Panc1 (cell line): ENCODE measurements around the gene CLCN1. TPM values are rescaled to one million over a fixed set of nuclear protein-coding genes. Genes with fewer than 3 reads are reported as not detected.
A peak's percentile ranks its signal among the peaks of the same experiment; 100 is the strongest.

Source experiments
- ATAC-seq: fragments of 200-7000 bp; cut with Tn5 transposase; 2 replicates; pipeline ENCODE4 v1.9.1; 2020; ENCODE audit warnings: mild to moderate bottlenecking, moderate library complexity
- BruUV-seq: library from RNA; stranded (reverse); fragments of 400-500 nt; replicated peaks from 2 replicates; lab custom pipeline; 2021; lab: Mats Ljungman, UMichigan
- CTCF ChIA-PET: fragments of 300-600 bp; sonication (Branson Sonifier 250); formaldehyde crosslinking; loops from one replicate; lab custom pipeline; 2022; ENCODE audit warnings: antibody characterized with exemption; lab: Charles Lee
- POLR2A ChIA-PET: fragments of 300-600 bp; sonication (Branson Sonifier 250); formaldehyde crosslinking; loops from one replicate; lab custom pipeline; 2022; ENCODE audit warnings: antibody characterized with exemption; lab: Charles Lee
- DNase-seq: peaks from one replicate; pipeline ENCODE4 v3.0.0-alpha.2; 2010; ENCODE audit warnings: low read depth, low spot score
- H3K27ac ChIP-seq: 2 replicates; pipeline ENCODE4 v1.5.1; 2011; ENCODE audit warnings: mild to moderate bottlenecking, low read length, inconsistent platforms
- H3K27me3 ChIP-seq: fragments of 200-500 bp; sonication (Bioruptor generic); 2 replicates; pipeline ENCODE4 v1.6.0; 2014; ENCODE audit warnings: low read length, inconsistent platforms; ENCODE audit not compliant: control insufficient read depth, insufficient read depth
- H3K36me3 ChIP-seq: fragments of 200-500 bp; sonication (Bioruptor generic); 2 replicates; pipeline ENCODE4 v1.5.1; 2014; ENCODE audit warnings: inconsistent platforms, mild to moderate bottlenecking, low read length, moderate library complexity; ENCODE audit not compliant: control insufficient read depth, insufficient read depth
- H3K4me1 ChIP-seq: 2 replicates; pipeline ENCODE4 v1.5.1; 2011; ENCODE audit warnings: inconsistent platforms, mild to moderate bottlenecking, low read length, moderate library complexity; ENCODE audit not compliant: control insufficient read depth, insufficient read depth
- H3K4me3 ChIP-seq, 2 experiments: 2 replicates each; pipeline ENCODE4 v1.5.1; 2011 to 2012; ENCODE audit warnings: low read depth in 2 of 2, low read length in 2 of 2, mild to moderate bottlenecking in 2 of 2, inconsistent platforms in 1 of 2, moderate library complexity in 1 of 2
- H3K9me3 ChIP-seq: fragments of 200-500 bp; sonication (Bioruptor generic); 2 replicates; pipeline ENCODE4 v1.5.1; 2014; ENCODE audit warnings: low read depth, mild to moderate bottlenecking, inconsistent platforms, low read length, moderate library complexity; ENCODE audit not compliant: control insufficient read depth, insufficient read depth
- CTCF ChIP-seq: fragments of 450-650 bp; IDR thresholded peaks from 2 replicates; pipeline ENCODE4 v1.5.1; 2017; ENCODE audit warnings: mild to moderate bottlenecking
- POLR2AphosphoS5 ChIP-seq: IDR thresholded peaks from 2 replicates; pipeline ENCODE4 v1.6.1; 2012; ENCODE audit warnings: mild to moderate bottlenecking, low read depth, low read length, moderate library complexity
- REST ChIP-seq, 2 experiments: IDR thresholded peaks; 2 replicates each; pipeline ENCODE4 v1.6.1; 2011 to 2012; ENCODE audit warnings: low read depth in 2 of 2, control low read depth in 1 of 2, low read length in 1 of 2, mild to moderate bottlenecking in 1 of 2, moderate library complexity in 1 of 2; ENCODE audit not compliant: insufficient read depth in 1 of 2
- SIN3A ChIP-seq: IDR thresholded peaks from 2 replicates; pipeline ENCODE4 v1.6.1; 2012; ENCODE audit warnings: low read depth, mild to moderate bottlenecking, low read length, moderate library complexity, borderline replicate concordance; ENCODE audit not compliant: insufficient read depth
- TCF7L2 ChIP-seq: IDR thresholded peaks from 2 replicates; pipeline ENCODE4 v1.6.1; 2011; ENCODE audit warnings: mild to moderate bottlenecking, low read depth, low read length, inconsistent platforms
- in situ Hi-C: cut with HindIII; loops from 2 replicates; pipeline ENCODE4 v1.10.0; 2016; ENCODE audit warnings: low sequenced_read_pairs, low pct_unique_long_range_greater_than_20kb
- intact Hi-C: fragments of 100-400 bp; cut with micrococcal nuclease; formaldehyde crosslinking; loops from one replicate; pipeline ENCODE4 v1.10.0; 2022; ENCODE audit not compliant: unreplicated experiment
- total RNA-seq: library from RNA; stranded (reverse); gene quantifications from one replicate; pipeline ENCODE4 v1.2.1, GENCODE V29; 2021; ENCODE audit not compliant: unreplicated experiment

CLCN1 gene
- total RNA-seq, 1 experiment from 2014 or later: 0.15 TPM

- intact Hi-C loops: no loop called here
- no peaks in the 10 kb centered on the region for H3K9me3 ChIP-seq
- CTCF ChIA-PET: interaction anchor here (1.0 kb wide), 1 partner anchor 144 kb away, joined by 3 read pairs; no protein-coding TSS in a partner anchor
- H3K4me3 ChIP-seq: peak overlapping the region in 1 of 2 experiments; percentile 80; a peak in 1 of 4 replicates
- H3K36me3 ChIP-seq: peaks cover 5% of the 10 kb centered on the region
- POLR2A ChIA-PET: no interaction called here
- H3K4me1 ChIP-seq: peaks cover 9% of the 10 kb centered on the region; the same call in 1 of the 2 replicates
- in situ Hi-C loops: no loop called here
- TF ChIP-seq REST (IDR thresholded peaks at IDR 0.05; ENCODE audit: insufficient read depth in 1 of 2, low read depth in 2 of 2, low read length in 1 of 2) (no peak), SIN3A (no peak), POLR2AphosphoS5 (no peak), CTCF (no peak), TCF7L2 (no peak)
- H3K27me3 ChIP-seq: no peaks in the 10 kb centered on the region
- ATAC-seq (no peak), DNase-seq (no peak)
- no peak overlapping the region for H3K27ac ChIP-seq
- no TSS peak for BruUV-seq
Measured at GRCh38 chr7:143384148-143384547, 68.2 kb downstream of the CLCN1 start.

- H3K27ac ChIP-seq: no peak overlapping the region
Measured at GRCh38 chr7:143384661-143385631, 69.0 kb downstream of the CLCN1 start.

More at GRCh38 chr7:143384661-143385631, 69.0 kb downstream of the CLCN1 start:
- Histone ChIP-seq H3K27me3 (no peaks in the 10 kb centered on the region), H3K9me3 (no peaks in the 10 kb centered on the region), H3K4me3 (peak overlapping the region in 1 of 2 experiments; percentile 80; a peak in 1 of 4 replicates), H3K4me1 (peaks cover 4% of the 10 kb centered on the region; the same call in 1 of the 2 replicates), H3K36me3 (peaks cover 5% of the 10 kb centered on the region)
- CTCF ChIA-PET: interaction anchor here (1.0 kb wide), 1 partner anchor 145 kb away, joined by 3 read pairs; no protein-coding TSS in a partner anchor
- no TSS peak for BruUV-seq
- no peak for DNase-seq
- POLR2A ChIA-PET: no interaction called here
- in situ Hi-C loops: no loop called here
- intact Hi-C loops: no loop called here
- ATAC-seq: no peak
- TF ChIP-seq TCF7L2 (no peak), CTCF (no peak), REST (IDR thresholded peaks at IDR 0.05; ENCODE audit: insufficient read depth in 1 of 2, low read depth in 2 of 2, low read length in 1 of 2) (no peak), POLR2AphosphoS5 (no peak), SIN3A (no peak)
